ENCODE data around the gene ATP9A. TPM values are rescaled to one million over a fixed set of nuclear protein-coding genes. Genes with fewer than 3 reads are reported as not detected.
"Not testable (repeated sequence)": the region's sequence is repeated elsewhere in the genome, so short reads cannot be mapped to it uniquely, and the experiment has no call there.

Gene ATP9A
- total RNA-seq, 2 experiments from 2014 or later: 1.4 to 1.6 TPM

GRCh38 chr20:51688600-51689244 is 79.5 kb downstream of the ATP9A start:
- POLR2A ChIA-PET: no interaction called here

GRCh38 chr20:51687630-51688029 is 80.6 kb downstream of the ATP9A start:
- ChIA-PET POLR2A (no interaction called here), CTCF (no interaction called here)
- Mint-ChIP-seq H3K27ac (no peak overlapping the region), H3K4me3 (no peak overlapping the region), H3K9me3 (no peaks in the 10 kb centered on the region), H3K27me3 (no peaks in the 10 kb centered on the region), H3K36me3 (no peaks in the 10 kb centered on the region), H3K4me1 (ENCODE audit: low read depth) (no peaks in the 10 kb centered on the region)
- intact Hi-C loops (cut with micrococcal nuclease): no loop called here
- DNase-seq: no peak

More at GRCh38 chr20:51688600-51689244, 79.5 kb downstream of the ATP9A start:
- no peaks in the 10 kb centered on the region for H3K4me1 Mint-ChIP-seq (ENCODE audit: low read depth)
- H3K27ac Mint-ChIP-seq: no peak overlapping the region
- peaks cover 5% of the 10 kb centered on the region for H3K27me3 Mint-ChIP-seq
- H3K4me3 Mint-ChIP-seq: no peak overlapping the region
- CTCF ChIA-PET: interaction anchor here (1.2 kb wide), 1 partner anchor 12 kb away, joined by 6 read pairs; no protein-coding TSS in a partner anchor
- no peak for DNase-seq
- H3K36me3 Mint-ChIP-seq: no peaks in the 10 kb centered on the region
- no peaks in the 10 kb centered on the region for H3K9me3 Mint-ChIP-seq
- intact Hi-C loops (cut with micrococcal nuclease): no loop called here

GRCh38 chr20:51687108-51687507 is 81.1 kb downstream of the ATP9A start:
- CTCF ChIA-PET: no interaction called here
- POLR2A ChIA-PET: no interaction called here
- no peaks in the 10 kb centered on the region for H3K4me1 Mint-ChIP-seq (ENCODE audit: low read depth)
- no peak for DNase-seq
- no peak overlapping the region for H3K4me3 Mint-ChIP-seq
- no peak overlapping the region for H3K27ac Mint-ChIP-seq
- no peaks in the 10 kb centered on the region for H3K27me3 Mint-ChIP-seq
- intact Hi-C loops (cut with micrococcal nuclease): no loop called here
- no peaks in the 10 kb centered on the region for H3K9me3 Mint-ChIP-seq
- no peaks in the 10 kb centered on the region for H3K36me3 Mint-ChIP-seq

GRCh38 chr20:51685494-51685893 is 82.7 kb downstream of the ATP9A start:
- H3K9me3 Mint-ChIP-seq; H3K27ac Mint-ChIP-seq; H3K4me3 Mint-ChIP-seq; POLR2A ChIA-PET; DNase-seq; H3K4me1 Mint-ChIP-seq (ENCODE audit: low read depth); CTCF ChIA-PET; intact Hi-C loops (cut with micrococcal nuclease); H3K36me3 Mint-ChIP-seq; H3K27me3 Mint-ChIP-seq: not testable (repeated sequence)

- ChIA-PET CTCF (no interaction called here), POLR2A (no interaction called here)
- Mint-ChIP-seq H3K36me3 (no peaks in the 10 kb centered on the region), H3K4me3 (no peak overlapping the region), H3K9me3 (no peaks in the 10 kb centered on the region), H3K27me3 (peaks cover 5% of the 10 kb centered on the region), H3K27ac (no peak overlapping the region), H3K4me1 (ENCODE audit: low read depth) (no peaks in the 10 kb centered on the region)
- no peak for DNase-seq
- intact Hi-C loops (cut with micrococcal nuclease): no loop called here
Measured at GRCh38 chr20:51680067-51680749, 88.0 kb downstream of the ATP9A start.

GRCh38 chr20:51679254-51679921 is 88.8 kb downstream of the ATP9A start:
- intact Hi-C loops (cut with micrococcal nuclease): no loop called here
- Mint-ChIP-seq H3K9me3 (no peaks in the 10 kb centered on the region), H3K27ac (no peak overlapping the region), H3K27me3 (peaks cover 5% of the 10 kb centered on the region), H3K36me3 (no peaks in the 10 kb centered on the region), H3K4me3 (no peak overlapping the region), H3K4me1 (ENCODE audit: low read depth) (no peaks in the 10 kb centered on the region)
- POLR2A ChIA-PET: no interaction called here
- CTCF ChIA-PET: no interaction called here
- DNase-seq: no peak

GRCh38 chr20:51678026-51678697 is 90.0 kb downstream of the ATP9A start:
- intact Hi-C loops (cut with micrococcal nuclease): no loop called here
- Mint-ChIP-seq H3K27me3 (peaks cover 5% of the 10 kb centered on the region), H3K36me3 (no peaks in the 10 kb centered on the region), H3K27ac (no peak overlapping the region), H3K9me3 (no peaks in the 10 kb centered on the region), H3K4me1 (ENCODE audit: low read depth) (no peaks in the 10 kb centered on the region), H3K4me3 (no peak overlapping the region)
- CTCF ChIA-PET: no interaction called here
- POLR2A ChIA-PET: no interaction called here
- no peak for DNase-seq

GRCh38 chr20:51668947-51669346 is 99.2 kb downstream of the ATP9A start:
- intact Hi-C loops (cut with micrococcal nuclease): no loop called here
- DNase-seq: no peak
- Mint-ChIP-seq H3K4me3 (no peak overlapping the region), H3K27ac (no peak overlapping the region), H3K36me3 (no peaks in the 10 kb centered on the region), H3K4me1 (ENCODE audit: low read depth) (peaks cover 5% of the 10 kb centered on the region), H3K9me3 (no peaks in the 10 kb centered on the region), H3K27me3 (peaks cover 17% of the 10 kb centered on the region)
- ChIA-PET POLR2A (no interaction called here), CTCF (no interaction called here)

GRCh38 chr20:51668515-51668914 is 99.7 kb downstream of the ATP9A start:
- no peaks in the 10 kb centered on the region for H3K36me3 Mint-ChIP-seq

GRCh38 chr20:51667491-51667890 is 100.7 kb downstream of the ATP9A start:
- CTCF ChIA-PET: interaction anchor here (0.9 kb wide), 1 partner anchor 34 kb away, joined by 3 read pairs; no protein-coding TSS in a partner anchor
- H3K4me3 Mint-ChIP-seq: no peak overlapping the region
- H3K4me1 Mint-ChIP-seq (ENCODE audit: low read depth): peaks cover 5% of the 10 kb centered on the region
- DNase-seq: no peak
- no peak overlapping the region for H3K27ac Mint-ChIP-seq
- intact Hi-C loops (cut with micrococcal nuclease): no loop called here
- H3K9me3 Mint-ChIP-seq: no peaks in the 10 kb centered on the region
- H3K36me3 Mint-ChIP-seq: no peaks in the 10 kb centered on the region
- peaks cover 18% of the 10 kb centered on the region for H3K27me3 Mint-ChIP-seq
- POLR2A ChIA-PET: no interaction called here

More at GRCh38 chr20:51668515-51668914, 99.7 kb downstream of the ATP9A start:
- H3K27me3 Mint-ChIP-seq: peaks cover 18% of the 10 kb centered on the region
- H3K4me3 Mint-ChIP-seq: no peak overlapping the region
- POLR2A ChIA-PET: no interaction called here
- H3K9me3 Mint-ChIP-seq: no peaks in the 10 kb centered on the region
- peaks cover 5% of the 10 kb centered on the region for H3K4me1 Mint-ChIP-seq (ENCODE audit: low read depth)
- no peak overlapping the region for H3K27ac Mint-ChIP-seq
- CTCF ChIA-PET: no interaction called here
- DNase-seq: no peak
- intact Hi-C loops (cut with micrococcal nuclease): no loop called here

- CTCF ChIA-PET: interaction anchor here (0.9 kb wide), 1 partner anchor 34 kb away, joined by 3 read pairs; no protein-coding TSS in a partner anchor
- no peak overlapping the region for H3K4me3 Mint-ChIP-seq
- peaks cover 20% of the 10 kb centered on the region for H3K27me3 Mint-ChIP-seq
- H3K4me1 Mint-ChIP-seq (ENCODE audit: low read depth): peaks cover 8% of the 10 kb centered on the region
- POLR2A ChIA-PET: no interaction called here
- no peaks in the 10 kb centered on the region for H3K9me3 Mint-ChIP-seq
- no peak for DNase-seq
- intact Hi-C loops (cut with micrococcal nuclease): no loop called here
- H3K36me3 Mint-ChIP-seq: no peaks in the 10 kb centered on the region
- no peak overlapping the region for H3K27ac Mint-ChIP-seq
Measured at GRCh38 chr20:51667002-51667408, 101.2 kb downstream of the ATP9A start.

- Mint-ChIP-seq H3K27me3 (peaks cover 22% of the 10 kb centered on the region), H3K36me3 (no peaks in the 10 kb centered on the region), H3K9me3 (no peaks in the 10 kb centered on the region), H3K4me3 (no peak overlapping the region), H3K4me1 (ENCODE audit: low read depth) (peaks cover 16% of the 10 kb centered on the region), H3K27ac (no peak overlapping the region)
- intact Hi-C loops (cut with micrococcal nuclease): no loop called here
- ChIA-PET POLR2A (no interaction called here), CTCF (interaction anchor here (0.7 kb wide), 1 partner anchor 1227 kb away, joined by 4 read pairs; no protein-coding TSS in a partner anchor)
- no peak for DNase-seq
Measured at GRCh38 chr20:51666126-51666525, 102.1 kb downstream of the ATP9A start.
